Measurements from ENCODE around the gene YPEL1. TPM values are rescaled to one million over a fixed set of nuclear protein-coding genes. Genes with fewer than 3 reads are reported as not detected.

The YPEL1 gene
- polyA plus RNA-seq (2013, experiment 1 of 4) = 35.1 TPM
- 30.4 TPM for polyA plus RNA-seq (2013, experiment 2 of 4)
- polyA plus RNA-seq (2013, experiment 3 of 4) = 29.5 TPM
- 31.3 TPM for polyA plus RNA-seq (2013, experiment 4 of 4)

DNA sequence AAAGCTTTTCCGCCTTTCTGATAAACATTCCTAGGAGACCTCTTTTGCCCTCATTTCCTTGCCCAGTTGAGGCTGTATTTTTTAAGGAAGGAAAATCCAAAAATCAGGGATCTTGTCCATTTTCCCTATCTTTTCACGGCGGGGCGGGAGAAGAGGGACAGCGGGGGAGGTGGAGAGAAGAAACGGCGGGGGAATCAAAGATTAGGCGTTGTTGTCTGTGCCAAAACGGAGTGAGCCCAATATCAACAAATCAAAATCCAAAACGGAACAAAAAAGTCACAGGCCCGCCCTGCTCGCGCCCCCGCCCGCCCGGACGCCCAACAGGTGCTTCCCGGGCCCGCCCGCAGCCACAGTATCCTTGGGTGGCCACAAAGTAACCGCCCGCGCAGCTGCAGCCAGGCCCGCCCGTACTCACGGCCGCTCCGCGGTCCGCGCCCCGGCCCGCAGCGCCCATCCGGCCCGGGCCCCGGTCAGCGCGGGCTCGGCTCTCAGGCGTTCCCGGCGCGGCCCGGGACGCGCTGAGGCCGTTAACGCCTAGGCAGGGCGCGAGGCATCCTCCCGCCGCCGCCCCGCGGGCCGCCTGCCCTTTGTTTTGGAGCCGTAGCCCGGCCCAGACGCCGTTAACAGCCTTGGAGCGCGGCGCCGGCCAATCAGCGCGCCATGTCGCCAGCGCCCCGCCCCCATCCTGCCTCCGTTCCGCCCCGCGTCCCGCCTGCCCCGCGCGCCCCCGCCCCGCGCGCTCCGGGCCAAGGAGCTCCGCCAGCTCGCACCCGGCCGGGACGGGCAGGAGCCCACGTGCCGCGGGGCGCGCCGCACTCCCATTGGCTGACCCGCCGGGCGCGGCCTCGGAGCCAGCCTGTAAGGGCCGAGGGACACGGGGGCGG lies at the start of gene YPEL1:
TSS of gene YPEL1 (minus strand) at position 595 of the 884 bp plus-strand sequence. CDS start 25,050 bp downstream, outside the sequence.
- Histone ChIP-seq H3K4me3 (ENCODE audit: insufficient read depth, low read depth, low read length) (peak within 1 kb of the TSS; percentile 70), H3K9me3 (ENCODE audit: control insufficient read depth, low read length) (no peaks in the 10 kb centered on the region), H3K27ac (ENCODE audit: insufficient read depth, low read depth, low read length, poor library complexity, severe bottlenecking) (peak within 1 kb of the TSS; percentile 94), H3K36me3 (ENCODE audit: control insufficient read depth, insufficient read depth, low read length) (no peaks in the 10 kb centered on the region), H3K27me3 (ENCODE audit: control insufficient read depth, insufficient read depth, low read length, poor library complexity, severe bottlenecking) (peaks cover 18% of the 10 kb centered on the region), H3K4me1 (ENCODE audit: control insufficient read depth, insufficient read depth, low read length) (no peaks in the 10 kb centered on the region)
- WGBS, 2 experiments = 0% methylated on average over 102 of the region's 102 CpGs

DNA sequence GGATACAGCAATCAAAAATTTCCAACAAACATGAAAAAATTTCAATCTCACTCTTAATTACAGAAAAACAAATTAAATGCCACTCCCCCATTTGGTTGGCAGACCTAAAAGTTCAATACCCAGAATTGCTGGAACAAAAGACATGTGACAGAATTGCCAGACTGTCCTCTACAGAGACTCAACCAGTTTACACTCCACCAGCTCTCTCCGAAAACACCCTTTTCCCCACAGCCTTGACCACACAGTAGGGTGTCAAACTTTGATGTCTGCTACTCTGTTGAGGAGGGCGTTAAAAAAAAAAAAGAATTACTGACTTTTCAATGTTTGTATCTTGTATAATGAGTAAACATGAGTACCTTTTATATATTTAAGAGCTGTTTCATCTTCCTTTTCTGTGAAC lies 44.7 kb upstream of the YPEL1 start:
- Histone ChIP-seq H3K4me3 (ENCODE audit: insufficient read depth, low read depth, low read length) (no peak overlapping the region), H3K27ac (ENCODE audit: insufficient read depth, low read depth, low read length, poor library complexity, severe bottlenecking) (no peak overlapping the region), H3K27me3 (ENCODE audit: control insufficient read depth, insufficient read depth, low read length, poor library complexity, severe bottlenecking) (no peaks in the 10 kb centered on the region), H3K9me3 (ENCODE audit: control insufficient read depth, low read length) (no peaks in the 10 kb centered on the region), H3K36me3 (ENCODE audit: control insufficient read depth, insufficient read depth, low read length) (peaks cover 6% of the 10 kb centered on the region), H3K4me1 (ENCODE audit: control insufficient read depth, insufficient read depth, low read length) (no peaks in the 10 kb centered on the region)
- WGBS, 2 experiments = 100% methylated on average over 1 of the region's 2 CpGs; no CpG with 5 or more reads in 1 of the 2 experiments

DNA sequence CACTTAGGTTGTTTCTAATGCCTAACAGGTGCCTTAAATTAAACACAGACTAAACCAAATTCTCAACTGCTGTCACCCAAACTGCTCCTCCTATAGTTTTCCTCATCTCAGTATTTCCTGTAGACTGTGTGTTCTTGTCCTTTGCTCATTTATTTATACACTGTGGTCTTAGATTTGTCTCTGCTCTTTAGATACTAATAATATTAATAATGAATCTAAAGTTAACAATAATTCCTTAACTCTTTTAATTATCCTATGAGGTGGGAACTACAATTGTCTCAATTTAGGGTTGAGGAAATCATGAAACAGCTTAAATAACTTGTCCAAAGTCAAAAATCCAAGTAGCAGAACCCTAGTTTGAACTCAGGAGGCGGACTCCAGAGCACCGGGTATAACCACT lies 43.9 kb upstream of the YPEL1 start:
- no peaks in the 10 kb centered on the region for H3K9me3 ChIP-seq (ENCODE audit: control insufficient read depth, low read length)
- WGBS, 2 experiments = 93 to 97% methylated on average over 2 of the region's 2 CpGs
- H3K27ac ChIP-seq (ENCODE audit: insufficient read depth, low read depth, low read length, poor library complexity, severe bottlenecking) = no peak overlapping the region
- H3K27me3 ChIP-seq (ENCODE audit: control insufficient read depth, insufficient read depth, low read length, poor library complexity, severe bottlenecking) = no peaks in the 10 kb centered on the region
- no peaks in the 10 kb centered on the region for H3K36me3 ChIP-seq (ENCODE audit: control insufficient read depth, insufficient read depth, low read length)
- no peak overlapping the region for H3K4me3 ChIP-seq (ENCODE audit: insufficient read depth, low read depth, low read length)
- no peaks in the 10 kb centered on the region for H3K4me1 ChIP-seq (ENCODE audit: control insufficient read depth, insufficient read depth, low read length)

- Histone ChIP-seq H3K36me3 (ENCODE audit: control insufficient read depth, insufficient read depth, low read length) (no peaks in the 10 kb centered on the region), H3K4me3 (ENCODE audit: insufficient read depth, low read depth, low read length) (no peak overlapping the region), H3K9me3 (ENCODE audit: control insufficient read depth, low read length) (no peaks in the 10 kb centered on the region), H3K27ac (ENCODE audit: insufficient read depth, low read depth, low read length, poor library complexity, severe bottlenecking) (no peak overlapping the region), H3K27me3 (ENCODE audit: control insufficient read depth, insufficient read depth, low read length, poor library complexity, severe bottlenecking) (no peaks in the 10 kb centered on the region), H3K4me1 (ENCODE audit: control insufficient read depth, insufficient read depth, low read length) (no peaks in the 10 kb centered on the region)
- 96% methylated on average over 4 of the region's 4 CpGs for WGBS, 2 experiments
Observed at GRCh38 chr22:21778705-21779363, 43.2 kb upstream of the YPEL1 start.

DNA sequence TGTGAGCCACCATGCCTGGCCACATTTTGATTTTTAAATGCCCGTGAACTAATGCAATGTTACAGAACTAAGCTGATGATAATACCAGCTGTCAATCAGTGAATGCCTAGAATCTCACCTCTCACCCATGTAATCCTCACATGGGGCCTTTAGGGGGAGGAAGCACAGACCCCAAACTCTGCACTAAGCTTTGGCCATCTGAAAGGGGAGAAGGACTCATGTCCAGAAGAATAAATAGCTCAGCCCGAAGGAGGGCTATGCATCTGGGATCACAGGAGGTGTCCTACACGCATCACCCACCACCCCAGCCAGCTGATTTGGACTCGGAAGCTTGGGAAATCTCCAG lies 36.0 kb upstream of the YPEL1 start:
- WGBS, 2 experiments = 96 to 99% methylated on average over 4 of the region's 4 CpGs
- H3K36me3 ChIP-seq (ENCODE audit: control insufficient read depth, insufficient read depth, low read length) = peaks cover 38% of the 10 kb centered on the region
- H3K9me3 ChIP-seq (ENCODE audit: control insufficient read depth, low read length) = no peaks in the 10 kb centered on the region
- no peaks in the 10 kb centered on the region for H3K4me1 ChIP-seq (ENCODE audit: control insufficient read depth, insufficient read depth, low read length)
- H3K27ac ChIP-seq (ENCODE audit: insufficient read depth, low read depth, low read length, poor library complexity, severe bottlenecking) = no peak overlapping the region
- no peak overlapping the region for H3K4me3 ChIP-seq (ENCODE audit: insufficient read depth, low read depth, low read length)
- no peaks in the 10 kb centered on the region for H3K27me3 ChIP-seq (ENCODE audit: control insufficient read depth, insufficient read depth, low read length, poor library complexity, severe bottlenecking)

GRCh38 chr22:21768435-21768834 lies 32.8 kb upstream of the YPEL1 start:
- no peaks in the 10 kb centered on the region for H3K27me3 ChIP-seq (ENCODE audit: control insufficient read depth, insufficient read depth, low read length, poor library complexity, severe bottlenecking)
- H3K9me3 ChIP-seq (ENCODE audit: control insufficient read depth, low read length) = no peaks in the 10 kb centered on the region
- WGBS, 2 experiments = 96% methylated on average over 1 of the region's 1 CpG
- H3K27ac ChIP-seq (ENCODE audit: insufficient read depth, low read depth, low read length, poor library complexity, severe bottlenecking) = no peak overlapping the region
- H3K4me3 ChIP-seq (ENCODE audit: insufficient read depth, low read depth, low read length) = no peak overlapping the region
- H3K36me3 ChIP-seq (ENCODE audit: control insufficient read depth, insufficient read depth, low read length) = peaks cover 58% of the 10 kb centered on the region
- no peaks in the 10 kb centered on the region for H3K4me1 ChIP-seq (ENCODE audit: control insufficient read depth, insufficient read depth, low read length)

DNA sequence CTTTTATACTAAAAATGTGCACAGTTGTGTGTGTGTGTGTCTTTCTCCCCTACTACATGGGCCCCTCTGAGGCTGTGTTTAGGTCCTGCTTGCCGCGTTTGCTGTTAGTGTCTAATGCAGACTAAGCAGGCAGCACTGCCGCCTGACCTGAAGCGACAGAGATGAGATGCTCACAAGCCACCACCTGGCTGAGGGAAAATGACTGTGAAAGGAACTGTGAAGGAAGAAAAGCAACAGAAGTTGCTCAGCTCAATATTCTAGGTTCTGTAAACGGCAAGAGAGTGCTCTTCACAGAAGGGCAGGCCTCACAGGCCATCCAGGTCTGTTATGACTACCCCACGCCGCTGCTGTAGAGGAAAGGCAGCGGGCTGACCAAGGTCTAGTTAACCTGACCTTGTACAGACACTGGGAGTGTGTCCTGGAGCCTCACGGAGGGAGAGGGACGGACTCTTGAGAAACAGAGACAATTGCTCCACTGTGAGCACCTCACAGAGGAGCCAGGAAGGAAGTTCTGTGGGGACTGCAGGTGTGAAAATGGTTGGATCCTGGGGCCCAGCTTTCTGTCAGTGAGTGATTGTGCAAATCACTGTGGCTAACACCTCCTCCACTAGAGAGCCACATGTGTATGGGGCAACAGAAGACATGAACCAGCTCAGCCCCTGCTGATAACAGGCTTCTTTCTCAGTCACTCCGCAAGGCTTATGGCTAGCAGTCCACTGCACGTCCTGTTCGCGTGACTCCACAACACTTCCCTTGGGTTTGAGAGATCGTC lies 31.3 kb upstream of the YPEL1 start:
- no peaks in the 10 kb centered on the region for H3K4me1 ChIP-seq (ENCODE audit: control insufficient read depth, insufficient read depth, low read length)
- no peaks in the 10 kb centered on the region for H3K27me3 ChIP-seq (ENCODE audit: control insufficient read depth, insufficient read depth, low read length, poor library complexity, severe bottlenecking)
- 95 to 96% methylated on average over 15 of the region's 15 CpGs for WGBS, 2 experiments
- H3K36me3 ChIP-seq (ENCODE audit: control insufficient read depth, insufficient read depth, low read length) = peaks cover 56% of the 10 kb centered on the region
- no peak overlapping the region for H3K4me3 ChIP-seq (ENCODE audit: insufficient read depth, low read depth, low read length)
- H3K9me3 ChIP-seq (ENCODE audit: control insufficient read depth, low read length) = no peaks in the 10 kb centered on the region
- H3K27ac ChIP-seq (ENCODE audit: insufficient read depth, low read depth, low read length, poor library complexity, severe bottlenecking) = no peak overlapping the region

GRCh38 chr22:21765909-21766529 lies 30.4 kb upstream of the YPEL1 start:
- Histone ChIP-seq H3K27ac (ENCODE audit: insufficient read depth, low read depth, low read length, poor library complexity, severe bottlenecking) (no peak overlapping the region), H3K4me3 (ENCODE audit: insufficient read depth, low read depth, low read length) (no peak overlapping the region), H3K36me3 (ENCODE audit: control insufficient read depth, insufficient read depth, low read length) (peaks cover 52% of the 10 kb centered on the region), H3K27me3 (ENCODE audit: control insufficient read depth, insufficient read depth, low read length, poor library complexity, severe bottlenecking) (no peaks in the 10 kb centered on the region), H3K9me3 (ENCODE audit: control insufficient read depth, low read length) (no peaks in the 10 kb centered on the region), H3K4me1 (ENCODE audit: control insufficient read depth, insufficient read depth, low read length) (no peaks in the 10 kb centered on the region)
- 92 to 94% methylated on average over 11 of the region's 11 CpGs for WGBS, 2 experiments

DNA sequence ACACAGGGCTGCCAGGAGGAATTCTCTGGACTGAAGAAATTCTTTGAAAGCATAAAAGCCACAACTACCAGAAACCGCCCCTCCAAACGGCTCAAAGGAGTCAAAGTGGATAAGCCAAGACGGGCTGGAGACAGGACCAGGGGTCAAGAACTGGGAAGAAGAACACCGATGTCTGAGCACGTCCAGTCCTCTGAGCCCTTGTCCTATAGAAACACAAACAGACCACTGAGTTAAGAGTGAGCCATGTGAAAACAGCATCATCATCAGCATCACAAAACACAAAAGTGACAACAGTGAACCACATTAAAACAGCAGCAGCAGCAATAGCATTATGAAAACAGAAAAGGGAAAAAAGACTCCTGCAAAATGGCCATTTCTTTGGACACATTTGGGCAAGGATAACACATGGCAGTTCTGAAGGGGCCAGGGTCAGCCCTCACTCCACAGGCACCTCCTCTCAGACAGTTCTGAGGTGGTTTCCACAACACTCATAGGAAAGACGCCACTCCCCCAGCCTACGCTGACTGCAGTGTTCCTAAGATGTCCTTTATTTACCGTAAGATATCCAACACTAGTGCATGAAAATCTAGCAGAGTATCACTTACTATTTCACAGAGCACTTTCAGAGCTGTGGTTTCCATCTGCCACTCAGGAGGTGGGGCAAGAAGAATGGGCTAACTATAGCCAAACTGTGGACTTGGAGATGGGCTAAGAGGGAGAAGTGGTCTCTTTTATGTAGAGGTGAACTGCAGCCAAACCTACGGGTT lies 28.6 kb upstream of the YPEL1 start:
- Histone ChIP-seq H3K4me1 (ENCODE audit: control insufficient read depth, insufficient read depth, low read length) (no peaks in the 10 kb centered on the region), H3K27ac (ENCODE audit: insufficient read depth, low read depth, low read length, poor library complexity, severe bottlenecking) (no peak overlapping the region), H3K36me3 (ENCODE audit: control insufficient read depth, insufficient read depth, low read length) (peaks cover 47% of the 10 kb centered on the region), H3K4me3 (ENCODE audit: insufficient read depth, low read depth, low read length) (no peak overlapping the region), H3K9me3 (ENCODE audit: control insufficient read depth, low read length) (no peaks in the 10 kb centered on the region), H3K27me3 (ENCODE audit: control insufficient read depth, insufficient read depth, low read length, poor library complexity, severe bottlenecking) (no peaks in the 10 kb centered on the region)
- WGBS, 2 experiments = 92 to 96% methylated on average over 9 of the region's 9 CpGs
